ENCODE data around the gene TSPAN7.

Gene TSPAN7

DNA sequence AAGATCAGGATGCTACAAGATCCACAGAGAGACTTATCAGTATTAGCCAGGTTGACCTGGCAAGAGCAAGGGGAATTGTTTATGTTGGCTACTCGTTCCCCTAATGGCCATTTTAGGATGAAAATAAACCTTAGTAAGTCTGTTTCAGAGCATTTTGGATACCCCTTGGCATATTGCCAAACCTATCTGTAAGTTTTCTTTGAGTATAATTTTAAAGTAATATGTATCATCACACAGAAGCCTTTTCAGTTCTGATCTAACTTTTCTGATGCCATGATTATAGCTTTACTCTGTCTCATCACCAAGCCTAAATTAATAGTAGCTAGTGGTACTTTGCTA, 99.7 kb downstream of the TSPAN7 start:
- no peaks in the 10 kb centered on the region for H3K4me1 ChIP-seq (ENCODE audit: control insufficient read depth, insufficient read depth, low read length)
- no peaks in the 10 kb centered on the region for H3K9me3 ChIP-seq (ENCODE audit: control insufficient read depth, insufficient read depth, low read length)
- H3K4me3 ChIP-seq (ENCODE audit: low read depth, low read length): no peak overlapping the region
- no peak overlapping the region for H3K9ac ChIP-seq (ENCODE audit: low read depth, low read length)
- H3K27me3 ChIP-seq (ENCODE audit: control insufficient read depth, insufficient read depth, low read length): no peaks in the 10 kb centered on the region
- no peak overlapping the region for H3K27ac ChIP-seq (ENCODE audit: low read depth, low read length)
- H3K36me3 ChIP-seq (ENCODE audit: control insufficient read depth, insufficient read depth, low read length): no peaks in the 10 kb centered on the region

DNA sequence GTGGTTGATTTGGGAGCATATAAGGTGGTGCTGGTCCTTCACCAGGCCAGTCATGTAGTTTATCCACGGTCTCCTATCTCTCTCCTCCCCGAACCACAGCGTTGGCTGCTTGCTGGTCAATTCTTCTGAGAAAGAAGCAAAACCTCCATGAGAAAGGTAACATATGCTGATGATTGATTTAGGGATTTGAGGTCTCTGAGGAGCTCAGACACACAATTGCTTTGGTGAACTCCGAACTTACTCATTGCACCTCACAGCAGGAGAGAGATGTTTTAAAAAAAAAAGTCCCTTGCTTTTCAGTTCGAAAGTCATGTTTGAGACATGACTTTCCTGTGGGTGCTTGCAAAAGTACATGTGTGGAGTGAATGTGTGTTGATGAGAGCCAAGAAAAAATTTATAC, 100.2 kb downstream of the TSPAN7 start:
- no peaks in the 10 kb centered on the region for H3K36me3 ChIP-seq (ENCODE audit: control insufficient read depth, insufficient read depth, low read length)
- H3K4me1 ChIP-seq (ENCODE audit: control insufficient read depth, insufficient read depth, low read length): no peaks in the 10 kb centered on the region
- H3K4me3 ChIP-seq (ENCODE audit: low read depth, low read length): no peak overlapping the region
- H3K9me3 ChIP-seq (ENCODE audit: control insufficient read depth, insufficient read depth, low read length): no peaks in the 10 kb centered on the region
- H3K27ac ChIP-seq (ENCODE audit: low read depth, low read length): no peak overlapping the region
- no peaks in the 10 kb centered on the region for H3K27me3 ChIP-seq (ENCODE audit: control insufficient read depth, insufficient read depth, low read length)
- no peak overlapping the region for H3K9ac ChIP-seq (ENCODE audit: low read depth, low read length)

DNA sequence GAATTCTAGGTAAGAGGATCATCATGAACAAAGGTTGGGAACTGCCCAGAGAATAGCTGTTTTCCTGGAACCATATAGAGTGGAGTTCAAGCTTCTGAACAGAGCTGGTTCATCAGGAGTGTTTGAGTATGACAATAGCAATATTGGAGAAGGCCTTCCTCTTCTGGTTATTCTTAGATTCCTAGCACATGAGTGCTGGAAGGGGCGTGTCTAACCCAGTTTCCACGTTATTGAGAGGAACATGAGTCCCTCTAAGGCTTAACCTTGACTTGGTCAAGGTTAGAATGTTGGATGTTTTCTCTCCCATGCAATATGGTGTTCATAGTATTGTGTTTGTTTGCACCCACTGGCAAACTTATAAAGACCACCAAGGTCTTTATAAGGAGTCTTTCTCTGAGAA, 101.3 kb downstream of the TSPAN7 start:
- Histone ChIP-seq H3K4me3 (ENCODE audit: low read depth, low read length) (no peak overlapping the region), H3K9me3 (ENCODE audit: control insufficient read depth, insufficient read depth, low read length) (no peaks in the 10 kb centered on the region), H3K27me3 (ENCODE audit: control insufficient read depth, insufficient read depth, low read length) (no peaks in the 10 kb centered on the region), H3K4me1 (ENCODE audit: control insufficient read depth, insufficient read depth, low read length) (no peaks in the 10 kb centered on the region), H3K27ac (ENCODE audit: low read depth, low read length) (no peak overlapping the region), H3K36me3 (ENCODE audit: control insufficient read depth, insufficient read depth, low read length) (no peaks in the 10 kb centered on the region), H3K9ac (ENCODE audit: low read depth, low read length) (no peak overlapping the region)

DNA sequence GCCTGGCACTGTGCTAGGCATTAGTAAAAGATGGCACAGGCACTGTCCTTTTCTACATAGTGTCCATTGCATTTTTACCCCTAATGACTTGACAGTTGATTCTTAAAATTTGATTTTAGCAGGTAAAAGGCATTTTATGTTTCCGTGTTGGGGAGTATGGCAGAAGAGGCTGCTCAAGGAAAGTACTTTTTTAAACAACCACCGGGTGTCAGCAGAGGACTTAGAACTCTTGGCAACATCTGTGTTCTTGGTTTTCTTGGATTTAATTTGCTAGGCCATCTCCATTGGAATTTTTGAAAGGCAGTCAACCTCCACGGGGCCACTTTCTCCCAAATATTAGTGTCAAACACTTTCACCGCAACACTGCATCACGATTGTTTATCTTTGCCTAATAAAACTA, 102.9 kb downstream of the TSPAN7 start:
- Histone ChIP-seq H3K4me3 (ENCODE audit: low read depth, low read length) (no peak overlapping the region), H3K27ac (ENCODE audit: low read depth, low read length) (no peak overlapping the region), H3K36me3 (ENCODE audit: control insufficient read depth, insufficient read depth, low read length) (no peaks in the 10 kb centered on the region), H3K9ac (ENCODE audit: low read depth, low read length) (no peak overlapping the region), H3K9me3 (ENCODE audit: control insufficient read depth, insufficient read depth, low read length) (no peaks in the 10 kb centered on the region), H3K4me1 (ENCODE audit: control insufficient read depth, insufficient read depth, low read length) (no peaks in the 10 kb centered on the region), H3K27me3 (ENCODE audit: control insufficient read depth, insufficient read depth, low read length) (no peaks in the 10 kb centered on the region)

DNA sequence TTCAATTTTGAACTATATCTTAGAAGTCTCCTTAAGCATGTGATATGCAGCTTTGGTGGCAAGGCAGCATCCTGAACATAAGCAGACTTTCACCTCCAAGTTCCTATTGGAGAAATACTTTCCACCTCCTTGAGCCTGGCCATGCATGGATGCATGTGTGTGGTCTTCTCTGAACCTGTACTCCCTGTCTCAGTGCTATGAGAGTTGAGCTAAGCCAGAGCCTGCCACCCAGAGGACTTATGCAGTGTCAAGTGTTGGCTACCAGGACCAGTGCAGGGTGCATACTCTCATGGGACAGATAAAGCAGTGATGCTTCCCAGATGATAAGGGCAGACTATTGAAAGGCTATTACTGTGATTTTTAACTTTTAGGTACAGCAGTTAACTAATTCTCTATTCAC, 105.6 kb downstream of the TSPAN7 start:
- Histone ChIP-seq H3K9me3 (ENCODE audit: control insufficient read depth, insufficient read depth, low read length) (no peaks in the 10 kb centered on the region), H3K4me1 (ENCODE audit: control insufficient read depth, insufficient read depth, low read length) (no peaks in the 10 kb centered on the region), H3K27ac (ENCODE audit: low read depth, low read length) (no peak overlapping the region), H3K36me3 (ENCODE audit: control insufficient read depth, insufficient read depth, low read length) (no peaks in the 10 kb centered on the region), H3K4me3 (ENCODE audit: low read depth, low read length) (no peak overlapping the region), H3K27me3 (ENCODE audit: control insufficient read depth, insufficient read depth, low read length) (no peaks in the 10 kb centered on the region), H3K9ac (ENCODE audit: low read depth, low read length) (no peak overlapping the region)

DNA sequence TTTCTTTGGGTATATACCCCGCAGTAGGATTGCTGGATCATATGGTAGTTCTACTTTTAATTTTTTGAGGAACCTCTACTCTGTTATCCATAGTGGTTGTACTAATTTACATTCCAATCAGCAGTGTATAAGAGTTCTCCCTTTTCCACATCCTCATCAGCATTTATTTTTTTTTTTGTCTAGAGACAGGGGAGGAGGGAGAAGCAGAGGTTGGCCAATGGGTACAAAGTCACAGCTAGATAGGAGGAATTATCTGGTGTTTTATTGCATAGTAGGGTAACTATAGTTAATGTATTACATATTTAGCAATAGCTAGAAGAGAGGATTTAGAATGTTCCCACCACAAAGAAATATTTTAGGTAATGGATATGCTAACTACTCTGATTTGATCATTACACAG, 107.4 kb downstream of the TSPAN7 start:
- Histone ChIP-seq H3K27ac (ENCODE audit: low read depth, low read length) (no peak overlapping the region), H3K4me1 (ENCODE audit: control insufficient read depth, insufficient read depth, low read length) (no peaks in the 10 kb centered on the region), H3K9ac (ENCODE audit: low read depth, low read length) (no peak overlapping the region)

DNA sequence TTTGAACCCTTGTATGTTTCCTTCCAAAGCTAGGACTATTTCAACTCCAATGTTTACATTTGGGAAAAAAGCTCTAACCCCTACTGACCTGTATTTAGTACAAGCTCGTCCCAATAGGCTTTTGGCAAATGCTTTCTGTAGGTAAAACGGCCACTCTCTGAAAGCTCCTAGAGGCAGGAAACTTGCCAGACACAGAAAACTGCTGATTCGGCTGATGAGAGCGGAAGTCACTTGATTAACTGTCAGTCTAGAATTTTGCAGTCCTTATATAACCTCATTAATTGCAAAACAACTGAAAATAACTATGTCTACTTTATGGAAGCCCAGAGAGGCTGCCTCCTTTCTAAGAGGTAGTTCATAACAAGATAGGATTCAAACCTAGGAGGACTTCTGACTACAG, 108.1 kb downstream of the TSPAN7 start:
- no peaks in the 10 kb centered on the region for H3K36me3 ChIP-seq (ENCODE audit: control insufficient read depth, insufficient read depth, low read length)
- no peaks in the 10 kb centered on the region for H3K27me3 ChIP-seq (ENCODE audit: control insufficient read depth, insufficient read depth, low read length)
- H3K4me1 ChIP-seq (ENCODE audit: control insufficient read depth, insufficient read depth, low read length): no peaks in the 10 kb centered on the region
- H3K27ac ChIP-seq (ENCODE audit: low read depth, low read length): no peak overlapping the region
- H3K4me3 ChIP-seq (ENCODE audit: low read depth, low read length): no peak overlapping the region
- H3K9ac ChIP-seq (ENCODE audit: low read depth, low read length): no peak overlapping the region
- H3K9me3 ChIP-seq (ENCODE audit: control insufficient read depth, insufficient read depth, low read length): no peaks in the 10 kb centered on the region

More for the DNA sequence above, 107.4 kb downstream of the TSPAN7 start:
- no peak overlapping the region for H3K4me3 ChIP-seq (ENCODE audit: low read depth, low read length)
- no peaks in the 10 kb centered on the region for H3K36me3 ChIP-seq (ENCODE audit: control insufficient read depth, insufficient read depth, low read length)
- no peaks in the 10 kb centered on the region for H3K27me3 ChIP-seq (ENCODE audit: control insufficient read depth, insufficient read depth, low read length)
- H3K9me3 ChIP-seq (ENCODE audit: control insufficient read depth, insufficient read depth, low read length): no peaks in the 10 kb centered on the region

DNA sequence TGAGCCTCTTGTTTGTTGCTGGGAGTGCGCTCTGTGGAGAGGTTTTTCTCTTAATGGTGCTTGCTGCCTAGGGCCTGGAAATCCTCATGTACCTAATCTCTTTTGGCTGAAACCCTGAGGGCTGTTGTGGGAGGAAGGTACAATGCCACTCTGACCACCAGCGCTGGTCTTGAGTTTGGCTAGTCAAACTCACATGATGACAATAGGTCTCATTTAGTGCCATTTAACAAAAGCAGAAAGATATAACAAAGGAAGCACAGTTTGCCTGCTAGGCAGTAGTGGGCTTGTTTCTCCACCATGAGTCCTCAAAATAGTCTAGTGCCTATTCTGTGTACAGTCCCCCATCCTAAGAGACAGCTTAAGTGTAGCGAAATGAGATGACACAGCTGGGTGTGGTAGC, 111.3 kb downstream of the TSPAN7 start:
- Histone ChIP-seq H3K36me3 (ENCODE audit: control insufficient read depth, insufficient read depth, low read length) (no peaks in the 10 kb centered on the region), H3K27ac (ENCODE audit: low read depth, low read length) (no peak overlapping the region), H3K9ac (ENCODE audit: low read depth, low read length) (no peak overlapping the region), H3K9me3 (ENCODE audit: control insufficient read depth, insufficient read depth, low read length) (no peaks in the 10 kb centered on the region), H3K27me3 (ENCODE audit: control insufficient read depth, insufficient read depth, low read length) (no peaks in the 10 kb centered on the region), H3K4me3 (ENCODE audit: low read depth, low read length) (no peak overlapping the region), H3K4me1 (ENCODE audit: control insufficient read depth, insufficient read depth, low read length) (no peaks in the 10 kb centered on the region)

DNA sequence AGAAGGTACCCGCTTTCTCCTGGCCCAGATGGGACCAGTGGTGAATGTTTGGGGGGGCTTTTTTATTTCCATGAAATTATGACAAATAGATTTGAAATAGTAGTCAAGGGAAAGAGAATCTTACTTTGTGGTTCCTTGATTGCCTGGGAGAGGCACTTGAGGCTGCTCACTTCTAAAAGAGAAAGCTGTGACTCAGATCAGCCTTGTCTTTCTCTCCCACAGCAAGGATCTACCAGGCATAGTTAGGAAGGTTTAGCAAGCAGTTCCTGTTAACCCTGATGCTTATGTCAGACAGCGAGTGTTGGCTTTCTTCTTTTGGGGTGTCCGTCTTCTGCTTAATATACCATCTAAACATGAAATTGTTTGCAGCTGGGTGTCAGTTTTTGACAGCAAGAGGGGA, 114.5 kb downstream of the TSPAN7 start:
- Histone ChIP-seq H3K36me3 (ENCODE audit: control insufficient read depth, insufficient read depth, low read length) (no peaks in the 10 kb centered on the region), H3K4me3 (ENCODE audit: low read depth, low read length) (no peak overlapping the region), H3K4me1 (ENCODE audit: control insufficient read depth, insufficient read depth, low read length) (no peaks in the 10 kb centered on the region), H3K9ac (ENCODE audit: low read depth, low read length) (no peak overlapping the region), H3K27ac (ENCODE audit: low read depth, low read length) (no peak overlapping the region), H3K9me3 (ENCODE audit: control insufficient read depth, insufficient read depth, low read length) (no peaks in the 10 kb centered on the region), H3K27me3 (ENCODE audit: control insufficient read depth, insufficient read depth, low read length) (no peaks in the 10 kb centered on the region)

DNA sequence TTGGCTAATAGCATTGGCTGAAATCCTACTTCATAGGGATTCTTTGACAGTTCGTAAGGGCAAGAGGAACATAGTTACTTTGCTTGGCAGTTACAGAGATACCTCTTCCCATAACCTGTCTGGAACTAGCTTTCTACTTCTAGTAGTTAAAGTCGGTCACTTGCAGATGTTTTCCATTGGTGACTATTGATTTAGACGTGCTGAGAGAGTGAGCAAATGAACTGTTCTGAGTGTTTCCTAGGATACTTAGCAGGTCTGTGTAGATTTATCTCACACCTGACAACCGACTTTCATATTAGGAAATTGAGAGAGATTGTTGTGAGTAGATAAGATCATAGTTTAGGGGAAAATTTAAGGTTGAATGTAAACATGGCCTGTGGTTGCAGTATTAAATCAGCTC, 116.8 kb downstream of the TSPAN7 start:
- Histone ChIP-seq H3K9me3 (ENCODE audit: control insufficient read depth, insufficient read depth, low read length) (no peaks in the 10 kb centered on the region), H3K4me1 (ENCODE audit: control insufficient read depth, insufficient read depth, low read length) (no peaks in the 10 kb centered on the region), H3K27me3 (ENCODE audit: control insufficient read depth, insufficient read depth, low read length) (no peaks in the 10 kb centered on the region), H3K36me3 (ENCODE audit: control insufficient read depth, insufficient read depth, low read length) (no peaks in the 10 kb centered on the region), H3K27ac (ENCODE audit: low read depth, low read length) (no peak overlapping the region), H3K9ac (ENCODE audit: low read depth, low read length) (no peak overlapping the region), H3K4me3 (ENCODE audit: low read depth, low read length) (no peak overlapping the region)

DNA sequence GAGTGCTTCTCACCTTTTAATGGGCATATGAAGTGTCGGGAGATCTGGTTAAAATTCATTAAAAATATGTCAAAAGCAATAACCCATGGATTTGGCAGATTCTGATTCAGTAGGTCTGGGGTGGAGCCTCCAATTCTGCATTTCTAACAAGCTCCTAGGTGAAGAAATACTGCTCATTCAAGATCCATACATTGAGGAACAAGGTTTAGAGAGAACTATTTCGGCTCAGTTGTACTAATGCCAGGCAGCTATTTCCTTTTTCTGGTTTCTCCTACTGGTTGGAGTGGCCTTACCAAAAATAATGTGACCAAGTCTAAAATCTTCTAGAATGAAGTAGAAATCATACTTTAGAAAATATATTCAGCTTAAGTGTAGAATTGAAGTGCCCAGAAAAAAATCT, 117.5 kb downstream of the TSPAN7 start:
- Histone ChIP-seq H3K9ac (ENCODE audit: low read depth, low read length) (no peak overlapping the region), H3K4me3 (ENCODE audit: low read depth, low read length) (no peak overlapping the region), H3K4me1 (ENCODE audit: control insufficient read depth, insufficient read depth, low read length) (no peaks in the 10 kb centered on the region), H3K36me3 (ENCODE audit: control insufficient read depth, insufficient read depth, low read length) (no peaks in the 10 kb centered on the region), H3K27me3 (ENCODE audit: control insufficient read depth, insufficient read depth, low read length) (no peaks in the 10 kb centered on the region), H3K9me3 (ENCODE audit: control insufficient read depth, insufficient read depth, low read length) (no peaks in the 10 kb centered on the region), H3K27ac (ENCODE audit: low read depth, low read length) (no peak overlapping the region)

DNA sequence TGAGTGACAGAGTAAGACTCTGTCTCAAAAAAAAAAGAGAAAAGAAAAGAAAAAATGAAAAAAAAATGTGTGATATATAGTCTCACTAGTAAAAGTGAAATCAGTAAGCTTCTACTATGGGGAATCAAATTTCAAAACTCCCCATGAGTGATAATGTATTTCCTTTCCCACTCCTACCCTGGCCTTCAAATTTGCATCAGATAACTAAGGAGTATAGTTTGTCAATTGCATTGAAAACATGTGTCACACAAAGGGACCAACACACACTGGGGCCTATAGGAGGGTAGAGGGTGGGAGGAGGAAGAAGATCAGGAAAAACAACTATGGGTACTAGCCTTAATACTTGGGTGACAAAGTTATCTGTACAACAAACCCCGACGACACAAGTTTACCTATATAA, 118.4 kb downstream of the TSPAN7 start:
- Histone ChIP-seq H3K9me3 (ENCODE audit: control insufficient read depth, insufficient read depth, low read length) (no peaks in the 10 kb centered on the region), H3K27me3 (ENCODE audit: control insufficient read depth, insufficient read depth, low read length) (no peaks in the 10 kb centered on the region), H3K36me3 (ENCODE audit: control insufficient read depth, insufficient read depth, low read length) (no peaks in the 10 kb centered on the region)

More for the DNA sequence above, 118.4 kb downstream of the TSPAN7 start:
- Histone ChIP-seq H3K4me1 (ENCODE audit: control insufficient read depth, insufficient read depth, low read length) (no peaks in the 10 kb centered on the region), H3K4me3 (ENCODE audit: low read depth, low read length) (no peak overlapping the region), H3K9ac (ENCODE audit: low read depth, low read length) (no peak overlapping the region), H3K27ac (ENCODE audit: low read depth, low read length) (no peak overlapping the region)

All from HUES48 (cell line).